ENCODE results near the gene PSMD7. TPM values are rescaled to one million over a fixed set of nuclear protein-coding genes. Genes with fewer than 3 reads are reported as not detected.

The PSMD7 gene
- total RNA-seq, 1 experiment from 2014 or later, result 109 TPM

- ATAC-seq (no peak), DNase-seq (ENCODE audit: low read depth, low spot score) (no peak)
- Histone ChIP-seq H3K4me1 (ENCODE audit: control insufficient read depth in 1 of 2, insufficient read depth in 2 of 2, low read length in 2 of 2) (no peaks in the 10 kb centered on the region), H3K27ac (ENCODE audit: low read depth, low read length) (no peak overlapping the region), H3K4me3 (replicated peaks in 1 of 2; ENCODE audit: low read depth in 1 of 2, low read length in 2 of 2) (no peak overlapping the region), H3K9me3 (ENCODE audit: control insufficient read depth in 1 of 2, insufficient read depth in 1 of 2, low read depth in 1 of 2, low read length in 2 of 2) (no peaks in the 10 kb centered on the region), H3K9ac (ENCODE audit: low read length) (no peak overlapping the region), H3K4me2 (ENCODE audit: low read length) (no peak overlapping the region), H2AFZ (ENCODE audit: low read depth, low read length, poor library complexity, severe bottlenecking) (no peak overlapping the region), H4K20me1 (ENCODE audit: insufficient read depth) (no peaks in the 10 kb centered on the region), H3K9me2 (ENCODE audit: insufficient read depth) (no peaks in the 10 kb centered on the region), H3K27me3 (ENCODE audit: insufficient read depth, low read length) (peaks cover 26% of the 10 kb centered on the region), H3K36me3 (ENCODE audit: control insufficient read depth in 1 of 2, insufficient read depth in 2 of 2, low read length in 2 of 2) (no peaks in the 10 kb centered on the region), H3K79me2 (ENCODE audit: insufficient read depth, low read length) (no peaks in the 10 kb centered on the region)
- CTCF ChIA-PET, result interaction anchor here (0.6 to 2.7 kb wide), 14 partner anchors 34 to 1773 kb away, joined by 3 to 13 read pairs (median 3); no protein-coding TSS in a partner anchor
- RAD21 ChIA-PET (ENCODE audit: low non-redundant PET in 1 of 2, low total read pairs in 2 of 2, uncharacterized antibody in 2 of 2, unreplicated experiment in 2 of 2), result no interaction called here
- no peak for TF ChIP-seq FOSL1 (IDR thresholded peaks at IDR 0.05; ENCODE audit: low read depth)
- TF ChIP-seq ELF1 (IDR thresholded peaks at IDR 0.05; ENCODE audit: borderline replicate concordance, low read depth), result no peak
- TF ChIP-seq CTCF (IDR thresholded peaks at IDR 0.05 in 2 of 3, conservative IDR thresholded peaks at IDR 0.05 in 1 of 3; ENCODE audit: borderline replicate concordance in 1 of 3, insufficient read depth in 1 of 3, low read depth in 2 of 3, low read length in 2 of 3), result no peak
- no peak for TF ChIP-seq ZNF274 (IDR thresholded peaks at IDR 0.05; ENCODE audit: low read depth, low read length)
- TF ChIP-seq POLR2AphosphoS5 (IDR thresholded peaks at IDR 0.05; ENCODE audit: low read depth, low read length), result no peak
- TF ChIP-seq JUND (IDR thresholded peaks at IDR 0.05), result no peak
- no peak for TF ChIP-seq CBX3 (IDR thresholded peaks at IDR 0.05; ENCODE audit: low read depth)
- no peak for TF ChIP-seq SRF (IDR thresholded peaks at IDR 0.05; ENCODE audit: low read depth)
- TF ChIP-seq EZH2 (IDR thresholded peaks at IDR 0.05), result no peak
- TF ChIP-seq EZH2phosphoT487 (IDR thresholded peaks at IDR 0.05; ENCODE audit: borderline replicate concordance), result no peak
- no peak for TF ChIP-seq SIN3A (IDR thresholded peaks at IDR 0.05; ENCODE audit: low read depth)
- no peak for TF ChIP-seq RAD21 (IDR thresholded peaks at IDR 0.05; ENCODE audit: low read depth)
- TF ChIP-seq CEBPB (IDR thresholded peaks at IDR 0.05; ENCODE audit: low read depth), result no peak
- TF ChIP-seq EGR1 (IDR thresholded peaks at IDR 0.05; ENCODE audit: low read depth), result no peak
- no peak for TF ChIP-seq ZBTB33 (IDR thresholded peaks at IDR 0.05; ENCODE audit: extremely low read depth, insufficient replicate concordance, low read length)
- TF ChIP-seq POLR2A (IDR thresholded peaks at IDR 0.05; ENCODE audit: borderline replicate concordance, extremely low read depth, insufficient read depth, insufficient read length), result no peak
- no peak for TF ChIP-seq REST (IDR thresholded peaks at IDR 0.05; ENCODE audit: low read depth)
- TF ChIP-seq YY1 (IDR thresholded peaks at IDR 0.05; ENCODE audit: extremely low read depth, insufficient replicate concordance, low read depth, low read length), result no peak
- intact Hi-C loops (cut with micrococcal nuclease), result loop anchor here (1.0 to 10.0 kb wide), 3 partner anchors 318 to 1771 kb away; no protein-coding TSS in a partner anchor
- POLR2A ChIA-PET, result no interaction called here
- no TSS peak for BruUV-seq (replicated peaks)
These were observed 20.9 kb upstream of the PSMD7 start for GRCh38 chr16:74275711-74276110.

All from HCT116 (cell line).